Stimulated activated CD4-positive, alpha-beta T cell treated with anti-CD3 and anti-CD28 coated beads, Interleukin-1b, Interleukin-23, amount 100 ng/mL, for 4 hours (primary cell): ENCODE data around the gene TRIM41.
"Not testable (repeated sequence)": the region's sequence is repeated elsewhere in the genome, so short reads cannot be mapped to it uniquely, and the experiment has no call there.

Source experiments
- DNase-seq, 2 donors: peaks; one replicate each; pipeline ENCODE4 v3.0.0-alpha.2; 2020; ENCODE audit warnings: low read depth in 2 of 2

Gene TRIM41

DNA sequence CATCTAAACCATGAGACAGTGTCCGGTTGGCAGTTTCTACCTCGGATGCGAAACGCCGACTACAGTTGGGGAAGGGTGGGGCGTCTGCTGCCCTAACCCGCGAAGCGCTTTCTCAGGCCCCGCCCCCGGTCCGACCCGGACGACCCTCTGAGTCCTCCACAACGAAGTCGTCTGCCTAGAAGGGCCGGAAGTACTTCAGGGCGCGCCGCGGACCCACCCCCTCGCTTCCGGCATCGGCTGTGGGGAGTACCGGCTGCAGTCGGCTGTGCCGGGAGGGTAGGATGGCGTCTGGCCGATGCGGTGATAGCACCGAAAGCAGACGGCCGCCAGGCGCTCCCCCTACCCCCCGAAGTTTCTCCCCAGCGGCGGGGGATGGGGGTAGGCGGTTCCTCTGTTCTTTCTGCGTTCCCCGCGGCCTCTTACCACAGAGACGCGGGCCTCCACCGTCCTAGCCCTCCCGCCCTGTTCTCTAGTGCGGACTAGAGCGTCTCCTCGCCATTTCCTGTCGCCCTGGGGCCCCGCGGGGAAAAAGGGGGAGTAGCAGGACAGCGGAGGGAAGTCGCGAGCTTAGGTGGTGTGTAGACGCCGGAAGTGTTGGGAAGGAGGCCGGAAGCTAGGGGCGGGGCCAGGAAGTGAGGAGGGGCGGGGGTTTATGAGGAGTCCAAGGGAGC, at the start of gene TRIM41:
Gene TRIM41 (plus strand): TSS at position 224 of the 671 bp plus-strand sequence. CDS start 719 bp downstream, outside the sequence.
- peak; percentile 94 to 97 for DNase-seq

DNA sequence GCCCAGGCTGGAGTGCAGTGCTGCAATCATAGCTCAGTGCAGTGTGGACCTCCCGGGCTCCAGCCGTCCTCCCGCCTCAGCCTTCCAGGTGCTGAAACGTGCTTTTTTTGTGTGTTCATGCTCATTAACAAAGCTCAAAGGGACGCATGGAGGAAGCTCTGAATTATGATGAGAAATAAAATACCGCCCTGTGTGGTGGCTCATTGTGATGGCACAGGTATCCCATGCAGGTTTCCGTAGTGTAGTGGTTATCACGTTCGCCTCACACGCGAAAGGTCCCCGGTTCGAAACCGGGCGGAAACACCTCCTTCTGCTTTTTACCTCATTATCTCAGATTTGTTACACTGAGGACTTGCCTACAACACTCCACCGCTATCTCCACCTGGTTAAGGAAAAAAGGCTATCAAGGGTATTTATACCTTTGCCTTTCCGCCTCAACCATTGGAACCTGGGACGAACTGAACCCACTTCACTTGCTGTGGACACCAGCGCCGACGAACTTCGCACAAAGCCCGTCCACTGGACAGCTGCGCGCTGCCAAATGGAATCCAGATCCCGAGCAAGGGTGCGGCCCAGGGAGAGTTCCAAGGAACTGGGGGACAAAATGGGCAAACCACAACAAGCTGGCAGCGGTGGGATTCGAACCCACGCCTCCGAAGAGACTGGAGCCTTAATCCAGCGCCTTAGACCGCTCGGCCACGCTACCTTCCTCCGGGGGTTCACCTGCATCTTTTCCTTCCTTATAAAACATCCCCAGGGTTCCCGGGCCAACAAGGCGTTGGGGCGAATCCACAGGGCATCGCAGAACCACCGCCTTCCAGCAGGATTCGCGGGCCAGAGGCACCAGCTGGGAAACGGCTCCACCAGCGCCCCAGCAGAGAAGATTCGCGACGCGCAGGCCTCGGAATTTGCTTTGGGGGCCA, 49.4 kb upstream of the TRIM41 start:
- DNase-seq: peak in 1 of 2 donors; percentile 68

DNA sequence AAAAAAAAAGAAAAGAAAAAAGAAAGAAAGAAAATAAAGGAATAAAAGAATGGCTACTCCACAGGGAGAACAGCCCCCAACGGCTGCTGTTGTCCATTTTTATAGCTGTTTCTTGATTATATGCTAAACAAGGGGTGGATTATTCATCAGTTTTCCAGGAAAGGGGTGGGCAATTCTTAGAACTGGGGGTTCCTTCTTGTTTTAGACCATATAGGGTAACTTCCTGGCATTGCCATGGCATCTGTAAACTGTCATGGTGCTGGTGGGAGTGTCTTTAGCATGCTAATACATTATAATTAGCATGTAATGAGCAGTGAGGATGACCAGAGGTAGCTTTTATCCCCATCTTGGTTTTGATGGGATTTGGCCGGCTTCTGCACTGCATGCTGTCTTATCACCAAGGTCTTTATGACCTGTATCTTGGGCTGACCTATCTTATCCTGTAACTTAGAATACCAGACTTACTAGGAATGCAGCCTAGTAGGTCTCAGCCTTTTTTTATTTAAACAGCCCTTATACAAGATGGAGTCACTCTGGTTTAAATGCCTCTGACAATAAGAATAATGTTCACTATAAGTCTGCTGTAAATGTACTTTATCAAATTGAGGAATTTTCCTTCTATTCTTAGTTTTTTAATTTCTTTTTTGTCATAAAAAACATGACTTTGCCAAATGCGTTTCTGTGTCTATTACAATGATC, 46.7 kb upstream of the TRIM41 start:
- no peak for DNase-seq

DNA sequence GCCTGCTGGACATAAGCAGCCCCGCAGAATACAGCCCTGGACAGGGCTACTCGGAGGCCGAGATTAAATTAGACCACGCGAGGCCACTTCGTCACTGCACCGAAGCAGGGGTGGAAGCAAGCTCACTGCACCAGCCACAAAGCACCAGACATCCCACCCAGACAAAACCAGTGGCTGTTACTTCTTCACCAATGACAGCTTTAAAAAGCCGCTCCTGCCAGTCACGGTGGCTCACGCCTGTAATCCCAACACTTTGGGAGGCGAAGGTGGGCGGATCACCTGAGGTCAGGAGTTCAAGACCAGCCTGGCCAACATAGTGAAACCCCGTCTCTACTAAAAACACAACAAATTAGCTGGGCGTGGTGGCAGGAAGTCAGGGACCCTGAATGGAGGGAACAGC, 45.5 kb upstream of the TRIM41 start:
- DNase-seq: not testable (repeated sequence)

DNA sequence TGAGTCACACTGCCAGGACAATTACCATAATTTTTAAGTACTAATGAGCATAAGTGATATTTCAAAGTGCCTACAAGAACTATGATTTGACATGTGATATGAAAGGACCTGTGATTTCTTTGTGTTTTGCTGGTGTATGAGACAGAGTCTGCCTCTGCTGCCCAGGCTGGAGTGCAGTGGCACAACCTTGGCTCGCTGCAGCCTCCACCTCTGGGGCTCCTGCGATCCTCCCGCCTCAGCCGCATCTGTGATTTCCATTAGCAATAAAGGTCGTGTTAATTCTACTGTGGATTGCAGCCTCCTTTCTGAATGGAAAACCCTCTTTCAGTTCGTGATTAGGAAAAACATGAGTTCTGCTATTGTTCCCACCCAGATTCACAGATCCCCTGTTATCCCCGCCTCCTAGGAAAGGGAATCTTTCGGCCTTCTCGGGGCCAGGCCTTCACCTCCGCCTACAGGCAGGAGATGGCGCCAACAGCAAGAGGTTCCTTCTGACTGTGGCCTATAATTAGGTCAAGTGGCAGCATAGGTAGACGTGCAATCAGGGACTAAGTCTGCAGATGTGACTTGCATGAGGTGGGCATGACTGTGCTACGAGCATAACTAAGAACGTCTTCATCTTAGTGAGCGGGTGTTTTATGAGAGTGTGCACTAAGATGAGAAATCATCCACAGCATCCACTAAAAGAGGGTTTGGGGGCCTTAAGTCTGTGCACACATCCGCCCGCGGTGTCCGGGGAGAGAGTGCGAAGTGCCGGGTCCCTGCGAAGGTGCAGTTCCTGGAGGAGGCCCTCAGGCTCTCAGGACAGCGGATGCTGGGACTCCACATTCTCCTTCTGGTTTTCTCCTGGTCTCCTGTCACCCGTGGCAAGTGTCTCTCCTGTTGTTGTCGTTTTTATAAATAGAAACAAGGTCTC, 41.2 kb upstream of the TRIM41 start:
- no peak for DNase-seq

DNA sequence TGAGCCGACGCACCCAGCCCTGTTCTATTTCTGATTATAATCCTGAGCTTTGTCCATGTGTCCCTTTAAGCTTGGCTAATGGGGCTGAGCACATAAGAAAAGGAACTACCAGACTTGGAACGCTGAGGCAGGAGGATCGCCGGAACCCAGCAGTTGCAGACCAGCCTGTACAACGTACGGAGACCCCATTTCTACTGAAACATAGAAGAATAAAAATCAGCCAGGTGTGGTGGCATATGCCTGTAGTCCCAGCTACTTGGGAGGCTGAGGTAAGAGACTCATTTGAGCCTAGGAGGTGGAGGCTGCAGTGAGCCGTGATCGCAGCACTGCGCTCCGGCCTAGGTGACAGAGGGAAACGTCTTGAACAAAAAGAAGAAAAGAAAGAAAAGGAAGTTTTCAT, 40.4 kb upstream of the TRIM41 start:
- DNase-seq: no peak

DNA sequence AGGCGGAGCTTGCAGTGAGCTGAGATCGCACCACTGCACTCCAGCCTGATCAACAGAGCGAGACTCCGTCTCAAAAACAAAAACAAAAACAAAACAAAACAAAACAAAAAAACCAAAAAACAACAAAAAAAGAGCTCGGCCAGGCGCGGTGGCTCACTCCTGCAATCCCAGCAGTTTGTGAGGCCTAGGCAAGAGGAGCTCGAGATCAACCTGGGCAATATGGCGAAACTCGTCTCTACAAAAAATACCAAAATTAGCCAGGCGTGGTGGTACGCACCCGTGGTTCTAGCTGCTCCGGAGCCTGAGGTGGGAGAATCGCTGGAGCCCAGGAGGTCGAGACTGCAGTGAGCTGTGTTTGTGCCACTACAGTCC, 38.2 kb upstream of the TRIM41 start:
- DNase-seq: no peak

DNA sequence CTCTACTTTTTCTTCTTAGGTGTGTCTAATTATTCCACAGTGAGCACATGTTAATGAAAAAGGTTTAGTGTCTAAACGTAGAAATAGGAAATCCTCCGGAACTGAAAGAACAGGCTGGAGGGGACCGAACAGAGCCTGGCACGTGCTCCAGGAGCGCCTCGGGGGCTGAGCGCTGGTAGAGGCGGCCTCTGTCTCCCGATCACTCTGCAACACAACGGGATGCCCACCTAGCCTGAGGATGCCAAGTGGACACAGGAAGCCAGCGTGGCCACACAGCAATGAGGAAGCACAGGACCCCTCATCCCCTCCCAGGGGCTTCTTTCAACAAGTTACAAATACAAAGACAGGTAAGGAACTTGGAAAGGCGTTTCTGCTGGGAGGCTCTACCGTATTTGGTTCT, 37.5 kb upstream of the TRIM41 start:
- no peak for DNase-seq

DNA sequence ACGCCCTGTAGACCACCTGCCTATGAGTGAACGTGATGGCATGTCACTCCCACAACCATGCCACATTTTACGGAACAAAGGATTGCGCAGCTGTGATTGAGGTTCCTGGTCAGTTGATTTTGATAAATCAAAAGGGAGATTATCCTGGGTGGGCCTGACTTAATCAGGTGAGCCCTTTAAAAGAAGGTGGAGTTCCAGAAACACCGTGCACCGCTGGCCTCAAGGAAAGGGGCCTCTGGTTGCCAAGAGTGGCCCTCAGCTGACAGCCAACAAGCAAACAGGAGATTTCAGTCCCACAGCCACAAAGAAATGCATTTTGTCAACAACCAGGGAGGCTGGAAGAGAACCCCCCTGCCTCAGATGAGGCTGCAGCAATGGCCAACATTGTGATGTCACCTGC, 37.1 kb upstream of the TRIM41 start:
- no peak for DNase-seq

DNA sequence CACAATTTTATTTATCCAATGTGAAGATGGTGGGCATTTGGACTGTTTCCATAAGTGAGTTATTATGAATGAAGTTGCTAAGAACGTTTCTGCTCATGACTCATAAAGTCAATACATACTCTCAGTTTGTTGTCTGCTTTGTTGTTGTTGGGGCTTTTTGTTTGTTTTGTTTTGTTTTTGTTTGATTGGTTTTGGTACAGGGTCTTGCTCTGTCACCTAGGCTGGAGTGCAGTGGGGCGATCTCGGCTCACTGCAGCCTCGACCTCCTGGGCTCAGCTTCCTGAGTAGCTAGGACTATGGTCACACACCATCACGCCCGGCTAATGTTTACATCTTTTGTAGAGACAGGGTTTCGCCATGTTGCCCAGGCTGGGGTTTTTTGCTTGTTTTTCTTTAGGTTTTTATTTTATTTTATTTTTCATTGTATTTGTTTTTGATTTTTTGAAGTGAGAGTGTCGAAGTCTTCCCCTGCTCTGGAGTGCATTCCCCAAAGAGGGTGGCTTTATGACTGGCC, 36.0 kb upstream of the TRIM41 start:
- DNase-seq: no peak

DNA sequence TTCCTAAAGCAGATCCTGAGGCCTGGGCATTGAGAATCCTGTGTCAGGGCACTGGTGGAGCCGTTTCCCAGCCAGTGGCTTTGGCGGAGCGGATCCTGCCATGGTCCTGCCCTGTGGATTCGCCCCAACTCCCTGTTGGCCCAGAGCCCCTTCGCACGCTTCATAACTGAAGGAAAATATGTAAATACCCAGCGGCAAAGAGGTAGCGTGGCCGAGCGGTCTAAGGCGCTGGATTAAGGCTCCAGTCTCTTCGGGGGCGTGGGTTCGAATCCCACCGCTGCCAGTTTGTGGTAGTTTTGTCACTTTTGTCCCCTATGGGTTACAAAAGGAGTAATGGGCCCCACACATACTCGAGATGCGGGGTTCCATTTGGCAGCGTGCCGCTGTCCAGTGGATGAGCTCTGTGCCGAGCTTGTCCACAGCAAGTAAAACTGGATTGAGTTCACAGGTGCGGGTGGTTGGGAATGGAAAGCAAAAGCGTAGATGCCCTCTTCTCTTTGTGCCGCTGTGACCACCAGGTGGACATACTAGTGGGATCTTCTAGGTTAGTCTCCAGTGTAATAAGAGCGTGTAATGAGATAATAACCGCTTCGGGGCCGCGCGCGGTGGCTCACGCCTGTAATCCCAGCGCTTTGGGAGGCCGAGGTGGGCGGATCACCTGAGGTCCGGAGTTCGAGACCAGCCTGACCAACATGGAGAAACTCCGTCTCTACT, 35.4 kb upstream of the TRIM41 start:
- DNase-seq: peak in 1 of 2 donors; percentile 66

DNA sequence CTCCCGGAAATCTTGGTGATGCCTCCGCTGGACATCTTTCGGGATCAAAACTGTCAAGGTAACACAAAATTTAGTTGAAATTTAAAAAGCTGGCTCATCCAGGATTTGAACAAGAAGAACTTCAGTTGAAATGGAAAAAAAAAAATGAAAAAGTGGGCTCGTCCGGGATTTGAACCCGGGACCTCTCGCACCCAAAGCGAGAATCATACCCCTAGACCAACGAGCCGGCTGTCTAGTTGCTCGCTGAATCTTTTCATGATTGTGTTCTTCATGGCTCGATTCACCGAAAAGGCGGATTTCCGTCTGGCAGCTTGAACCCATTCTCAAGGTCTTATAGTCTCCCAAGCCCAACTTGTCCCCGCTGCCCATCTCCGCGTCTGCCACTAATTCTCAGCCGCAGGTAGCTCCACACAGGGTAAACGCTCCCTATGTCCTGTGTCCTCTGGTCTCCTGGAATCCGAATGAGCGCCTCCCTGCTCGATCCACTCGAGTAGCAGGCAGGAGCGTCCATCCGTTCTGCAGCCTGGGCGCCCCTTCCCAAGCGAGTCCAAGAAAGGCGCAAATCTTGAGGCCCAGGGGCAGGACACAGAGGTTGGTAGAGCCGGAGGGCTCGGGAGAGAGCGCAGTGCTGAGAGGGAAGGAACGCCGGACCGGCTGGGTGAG, 34.2 kb upstream of the TRIM41 start:
- peak; percentile 64 to 77 for DNase-seq

DNA sequence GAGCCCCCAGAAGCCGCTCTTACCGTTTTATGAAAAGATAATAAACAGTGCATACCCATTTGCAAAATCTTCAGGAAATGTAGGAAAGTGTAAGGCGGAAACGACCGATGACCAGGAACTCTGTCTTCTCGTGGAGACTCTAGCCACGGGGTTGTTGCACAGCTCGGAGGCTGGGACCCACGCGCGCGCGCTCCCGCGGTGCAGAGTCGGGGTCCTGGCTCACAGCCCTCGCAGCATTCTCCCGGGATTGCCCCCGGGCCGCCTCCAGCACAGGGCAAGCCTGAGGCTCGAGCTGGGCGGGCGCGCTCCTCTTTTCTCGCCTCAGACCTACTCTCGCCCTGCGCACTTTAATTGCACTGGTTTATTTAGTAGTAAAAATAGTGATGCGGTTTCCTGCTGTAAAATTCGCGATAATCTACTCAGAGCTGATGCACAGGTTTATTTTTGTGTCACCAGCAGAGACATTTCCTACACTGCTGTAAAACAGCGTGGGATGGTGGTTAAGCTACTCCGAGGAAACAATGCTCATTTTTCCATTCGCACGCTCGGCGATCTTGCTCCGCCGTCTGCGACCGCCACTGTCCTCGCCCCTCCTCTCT, 33.6 kb upstream of the TRIM41 start:
- peak in 1 of 2 donors; percentile 36 for DNase-seq

DNA sequence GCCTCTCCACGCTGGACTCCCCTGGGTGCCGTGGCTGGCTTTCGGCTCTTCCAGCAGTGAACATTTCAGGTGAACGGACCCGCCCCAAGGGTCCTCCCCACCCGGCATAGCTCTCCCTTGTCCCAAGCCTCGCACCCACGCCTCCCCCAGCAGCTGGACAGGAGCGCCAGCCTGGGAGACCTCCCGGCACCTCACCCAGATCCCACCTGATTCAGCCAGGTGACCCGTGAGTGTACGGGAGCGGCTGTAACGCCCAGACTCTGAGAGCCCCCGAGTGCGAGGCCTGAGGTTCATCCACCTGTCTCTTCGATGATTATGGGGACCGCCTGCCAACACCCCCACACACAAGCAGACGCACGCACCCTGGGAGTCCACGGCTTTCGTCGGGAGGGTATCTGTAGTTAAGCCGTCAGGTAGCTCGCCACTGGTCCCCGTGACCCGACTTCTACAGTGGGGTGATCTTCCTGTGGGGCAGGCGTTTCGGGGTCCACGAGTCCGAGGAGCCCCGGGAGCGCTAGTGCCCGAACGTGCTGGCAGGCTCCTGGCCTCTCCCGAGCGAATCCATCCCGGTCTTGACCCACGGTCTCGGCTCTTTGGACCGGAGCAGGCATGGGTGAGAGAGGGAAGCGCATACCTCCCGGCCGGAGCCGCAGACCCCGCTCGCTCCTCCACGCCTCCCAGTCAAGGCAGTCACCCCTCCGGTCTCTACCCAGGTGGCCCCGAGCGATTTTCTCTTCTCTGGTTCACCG, 32.9 kb upstream of the TRIM41 start:
- peak in 1 of 2 donors; percentile 50 for DNase-seq

DNA sequence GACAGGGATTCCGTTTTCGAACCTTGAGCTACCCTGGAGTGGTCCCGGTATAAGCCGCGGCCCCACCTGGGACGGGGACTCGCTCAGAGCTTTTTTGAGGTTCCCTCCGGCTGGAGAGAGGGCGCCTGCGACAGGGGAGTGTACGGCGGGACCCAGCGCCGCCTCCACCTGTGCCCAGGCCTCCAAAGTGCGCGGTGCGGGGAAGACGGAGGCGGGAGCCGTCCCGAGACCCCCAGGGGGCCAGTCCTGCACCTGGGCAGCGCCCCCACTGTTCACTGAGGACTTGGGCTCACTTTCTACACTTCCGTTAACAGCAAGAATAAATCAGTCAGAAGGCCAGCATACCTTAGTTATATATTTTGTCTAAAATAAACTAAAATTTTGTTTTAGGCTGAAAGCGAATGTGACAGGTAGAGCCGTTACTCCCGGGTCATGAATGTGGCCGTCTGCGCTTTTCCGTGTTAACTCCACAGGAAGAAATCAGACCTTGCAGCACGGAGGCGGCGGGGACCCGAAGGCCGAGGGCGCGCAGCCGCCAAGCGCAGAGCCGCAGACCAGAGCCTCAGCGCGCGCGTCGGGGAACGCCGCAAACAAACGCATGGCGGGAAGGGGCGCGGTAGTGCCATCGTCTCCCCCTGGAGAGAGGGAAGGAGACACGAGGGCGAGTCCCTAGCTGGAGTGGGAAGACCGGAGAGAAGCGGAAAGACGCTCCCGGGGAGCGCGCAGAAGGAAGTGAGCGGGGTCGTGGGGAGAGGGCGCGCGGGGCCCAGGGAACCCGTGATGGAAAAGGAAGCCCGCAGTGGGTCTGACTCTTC, 32.2 kb upstream of the TRIM41 start:
- DNase-seq: peak in 1 of 2 donors; percentile 42

DNA sequence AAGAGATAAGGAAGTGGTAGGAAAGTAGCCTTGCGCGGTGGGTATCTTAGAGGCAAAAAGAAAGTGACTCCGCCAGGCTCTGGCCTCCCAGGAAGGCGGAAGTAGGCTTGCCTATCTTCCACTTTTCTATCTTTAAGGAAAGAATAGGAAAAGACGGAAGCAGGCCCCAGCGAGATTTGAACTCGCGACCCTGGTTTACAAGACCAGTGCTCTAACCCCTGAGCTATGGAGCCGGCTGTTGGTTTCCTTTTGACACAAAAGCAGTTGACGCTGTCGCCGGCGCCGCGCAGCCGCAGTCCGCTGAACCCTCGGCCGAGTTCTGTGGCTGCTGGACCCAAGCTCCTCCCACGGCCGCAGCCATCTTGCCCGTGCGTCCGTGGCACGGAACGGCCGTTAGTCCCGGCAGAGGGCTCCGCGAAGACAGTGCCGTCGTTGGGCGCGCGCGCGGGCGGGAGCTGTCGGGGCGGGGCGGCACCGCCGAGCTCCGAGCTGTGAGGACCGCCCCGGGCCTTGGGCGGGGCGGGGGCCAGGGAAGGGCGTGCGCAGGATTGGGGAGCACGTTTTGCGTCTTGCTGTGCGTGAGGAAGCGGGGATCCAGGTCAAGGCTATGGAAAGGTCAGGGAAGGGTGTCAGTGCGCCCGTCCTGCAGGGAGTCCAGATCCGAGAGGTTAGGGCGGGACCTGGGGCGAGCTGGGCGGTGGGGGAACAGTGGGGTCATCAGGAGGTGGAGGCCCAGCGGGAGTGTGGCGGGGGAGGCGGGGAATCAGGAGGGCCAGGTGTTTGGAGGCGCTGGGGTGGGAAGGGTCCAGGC, 31.4 kb upstream of the TRIM41 start:
- peak; percentile 90 to 95 for DNase-seq
